Uterus (tissue), 2 donors: ENCODE results near the gene RAB3D.

Experiments
- POLR2A ChIP-seq, 2 donors: fragments of 450-650 bp; IDR thresholded peaks; one replicate each; pipeline ENCODE4 v1.6.1; 2016; ENCODE audit warnings: antibody characterized with exemption in 2 of 2, mild to moderate bottlenecking in 1 of 2, moderate library complexity in 1 of 2
- TF ChIP-seq, protein P1 (sequence below), 4 experiments: fragments of 200-600 bp in 2 of 4; fragments of 450-650 bp in 2 of 4; sonication (generic) in 2 of 4; IDR thresholded peaks; one replicate each; pipeline ENCODE4 v1.5.1; 2016 to 2019; ENCODE audit warnings: antibody characterized with exemption in 4 of 4, mild to moderate bottlenecking in 2 of 4, moderate library complexity in 1 of 4

DNA sequence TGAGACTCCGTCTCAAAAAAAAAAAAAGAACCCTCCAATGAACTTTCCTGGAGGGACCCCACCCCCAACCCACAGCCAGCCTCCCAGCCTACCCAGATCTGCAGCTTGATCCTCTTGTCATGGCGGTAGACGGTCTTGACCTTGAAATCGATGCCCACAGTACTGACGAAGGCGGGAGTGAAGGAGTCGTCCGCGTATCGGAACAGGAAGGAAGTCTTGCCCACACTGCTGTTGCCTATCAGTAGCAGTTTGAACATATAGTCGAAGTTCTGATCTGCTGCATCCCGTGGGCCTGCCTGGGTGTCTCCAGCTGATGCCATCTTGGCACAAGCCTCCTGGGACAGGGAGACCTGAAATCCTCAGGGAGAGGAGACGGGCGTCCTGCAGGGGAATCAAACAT lies 2.4 kb downstream of the RAB3D start:
- TF ChIP-seq, protein P1, sequence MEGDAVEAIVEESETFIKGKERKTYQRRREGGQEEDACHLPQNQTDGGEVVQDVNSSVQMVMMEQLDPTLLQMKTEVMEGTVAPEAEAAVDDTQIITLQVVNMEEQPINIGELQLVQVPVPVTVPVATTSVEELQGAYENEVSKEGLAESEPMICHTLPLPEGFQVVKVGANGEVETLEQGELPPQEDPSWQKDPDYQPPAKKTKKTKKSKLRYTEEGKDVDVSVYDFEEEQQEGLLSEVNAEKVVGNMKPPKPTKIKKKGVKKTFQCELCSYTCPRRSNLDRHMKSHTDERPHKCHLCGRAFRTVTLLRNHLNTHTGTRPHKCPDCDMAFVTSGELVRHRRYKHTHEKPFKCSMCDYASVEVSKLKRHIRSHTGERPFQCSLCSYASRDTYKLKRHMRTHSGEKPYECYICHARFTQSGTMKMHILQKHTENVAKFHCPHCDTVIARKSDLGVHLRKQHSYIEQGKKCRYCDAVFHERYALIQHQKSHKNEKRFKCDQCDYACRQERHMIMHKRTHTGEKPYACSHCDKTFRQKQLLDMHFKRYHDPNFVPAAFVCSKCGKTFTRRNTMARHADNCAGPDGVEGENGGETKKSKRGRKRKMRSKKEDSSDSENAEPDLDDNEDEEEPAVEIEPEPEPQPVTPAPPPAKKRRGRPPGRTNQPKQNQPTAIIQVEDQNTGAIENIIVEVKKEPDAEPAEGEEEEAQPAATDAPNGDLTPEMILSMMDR (IDR thresholded peaks at IDR 0.05): no peak
- no peak for TF ChIP-seq POLR2A (IDR thresholded peaks at IDR 0.05)
